Activated CD8-positive, alpha-beta T cell treated with anti-CD3 and anti-CD28 coated beads for 36 hours (primary cell): ENCODE measurements around the gene PAQR6. TPM values are rescaled to one million over a fixed set of nuclear protein-coding genes. Genes with fewer than 3 reads are reported as not detected.

Experiments
- ATAC-seq: fragments of 200-7000 bp; cut with Tn5 transposase; one replicate; pipeline ENCODE4 v1.10.0; 2021; ENCODE audit warnings: mild to moderate bottlenecking, moderate library complexity
- CTCF ChIA-PET: fragments of 350-600 bp; sonication (Branson Sonifier 250); formaldehyde crosslinking; loops from one replicate; lab custom pipeline; 2021; ENCODE audit warnings: antibody characterized with exemption; lab: Charles Lee
- POLR2A ChIA-PET: fragments of 350-600 bp; sonication (Branson Sonifier 250); formaldehyde crosslinking; loops from one replicate; lab custom pipeline; 2021; ENCODE audit warnings: antibody characterized with exemption; lab: Charles Lee
- DNase-seq: peaks from one replicate; pipeline ENCODE4 v3.0.0-alpha.2; 2020
- H3K27ac Mint-ChIP-seq: one replicate; pipeline ENCODE4 v1.8.0; 2021; ENCODE audit warnings: mild to moderate bottlenecking, mixed read lengths
- H3K27me3 Mint-ChIP-seq: one replicate; pipeline ENCODE4 v1.8.0; 2021; ENCODE audit warnings: mixed read lengths
- H3K36me3 Mint-ChIP-seq: one replicate; pipeline ENCODE4 v1.8.0; 2021; ENCODE audit warnings: low read depth, mixed read lengths
- H3K4me1 Mint-ChIP-seq: one replicate; pipeline ENCODE4 v1.8.0; 2021; ENCODE audit warnings: low read depth, mixed read lengths
- H3K4me3 Mint-ChIP-seq: one replicate; pipeline ENCODE4 v1.8.0; 2021; ENCODE audit warnings: mild to moderate bottlenecking, moderate library complexity, mixed read lengths
- H3K9me3 Mint-ChIP-seq: one replicate; pipeline ENCODE4 v1.8.0; 2021; ENCODE audit warnings: mixed read lengths
- intact Hi-C: fragments of 100-400 bp; cut with micrococcal nuclease; formaldehyde crosslinking; loops from one replicate; pipeline ENCODE4 v1.10.0; 2022
- total RNA-seq, 2 experiments: library from RNA; stranded (reverse); gene quantifications; one replicate each; pipeline ENCODE4 v1.2.3, GENCODE V29; 2021
- TF ChIP-seq, protein P1 (sequence below): fragments of 200-600 bp; IDR thresholded peaks from one replicate; pipeline ENCODE4 v1.8.0; 2022; ENCODE audit warnings: antibody characterized with exemption, mild to moderate bottlenecking

PAQR6 gene
- total RNA-seq, 2 experiments from 2014 or later = 4.7 to 5.0 TPM

DNA sequence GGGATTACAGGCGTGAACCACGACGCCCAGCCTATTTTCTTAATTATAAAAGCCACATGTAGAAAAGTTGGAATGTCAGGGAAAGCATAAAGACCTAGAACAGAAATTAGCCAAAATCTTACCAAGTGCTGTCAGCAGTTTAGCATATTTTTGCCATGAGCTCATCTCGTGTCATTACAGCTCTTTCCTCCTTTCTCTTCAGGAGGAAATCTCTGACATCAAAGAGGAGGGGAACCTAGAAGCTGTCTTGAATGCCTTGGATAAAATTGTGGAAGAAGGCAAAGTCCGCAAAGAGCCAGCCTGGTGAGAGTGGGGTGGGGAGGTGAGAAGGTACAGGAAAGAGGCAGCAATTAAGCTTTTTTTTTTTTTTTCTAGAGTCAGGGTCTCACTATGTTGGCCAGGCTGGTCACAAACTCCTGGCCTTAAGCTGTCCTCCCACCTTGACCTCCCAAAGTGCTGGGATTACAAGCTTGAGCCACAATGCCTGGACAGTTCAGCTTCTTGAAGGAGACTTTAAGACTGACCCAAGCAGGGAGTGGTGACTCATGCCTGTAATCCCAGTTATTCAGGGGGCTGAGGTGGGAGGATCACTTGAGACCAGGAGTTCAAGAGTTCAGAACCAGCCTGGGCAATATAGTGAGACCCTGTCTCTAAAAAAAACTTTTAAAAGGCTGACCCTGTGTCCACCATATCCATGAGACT is 14.3 kb downstream of the PAQR6 start:
- no peak overlapping the region for H3K4me3 Mint-ChIP-seq
- peaks cover 32% of the 10 kb centered on the region for H3K36me3 Mint-ChIP-seq
- intact Hi-C loops = no loop called here
- no peaks in the 10 kb centered on the region for H3K9me3 Mint-ChIP-seq
- no peaks in the 10 kb centered on the region for H3K27me3 Mint-ChIP-seq
- DNase-seq (no peak), ATAC-seq (no peak)
- TF ChIP-seq, protein P1, sequence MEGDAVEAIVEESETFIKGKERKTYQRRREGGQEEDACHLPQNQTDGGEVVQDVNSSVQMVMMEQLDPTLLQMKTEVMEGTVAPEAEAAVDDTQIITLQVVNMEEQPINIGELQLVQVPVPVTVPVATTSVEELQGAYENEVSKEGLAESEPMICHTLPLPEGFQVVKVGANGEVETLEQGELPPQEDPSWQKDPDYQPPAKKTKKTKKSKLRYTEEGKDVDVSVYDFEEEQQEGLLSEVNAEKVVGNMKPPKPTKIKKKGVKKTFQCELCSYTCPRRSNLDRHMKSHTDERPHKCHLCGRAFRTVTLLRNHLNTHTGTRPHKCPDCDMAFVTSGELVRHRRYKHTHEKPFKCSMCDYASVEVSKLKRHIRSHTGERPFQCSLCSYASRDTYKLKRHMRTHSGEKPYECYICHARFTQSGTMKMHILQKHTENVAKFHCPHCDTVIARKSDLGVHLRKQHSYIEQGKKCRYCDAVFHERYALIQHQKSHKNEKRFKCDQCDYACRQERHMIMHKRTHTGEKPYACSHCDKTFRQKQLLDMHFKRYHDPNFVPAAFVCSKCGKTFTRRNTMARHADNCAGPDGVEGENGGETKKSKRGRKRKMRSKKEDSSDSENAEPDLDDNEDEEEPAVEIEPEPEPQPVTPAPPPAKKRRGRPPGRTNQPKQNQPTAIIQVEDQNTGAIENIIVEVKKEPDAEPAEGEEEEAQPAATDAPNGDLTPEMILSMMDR = no peak
- POLR2A ChIA-PET = interaction anchor here (0.6 to 2.3 kb wide), 6 partner anchors 12 to 105 kb away, joined by 3 to 9 read pairs (median 4); partner anchors contain the start of gene PAQR6
- no peak overlapping the region for H3K27ac Mint-ChIP-seq
- CTCF ChIA-PET = interaction anchor here (0.8 to 2.2 kb wide), 8 partner anchors 8 to 92 kb away, joined by 3 to 7 read pairs (median 4); partner anchors contain the start of gene BGLAP
- peaks cover 4% of the 10 kb centered on the region for H3K4me1 Mint-ChIP-seq

DNA sequence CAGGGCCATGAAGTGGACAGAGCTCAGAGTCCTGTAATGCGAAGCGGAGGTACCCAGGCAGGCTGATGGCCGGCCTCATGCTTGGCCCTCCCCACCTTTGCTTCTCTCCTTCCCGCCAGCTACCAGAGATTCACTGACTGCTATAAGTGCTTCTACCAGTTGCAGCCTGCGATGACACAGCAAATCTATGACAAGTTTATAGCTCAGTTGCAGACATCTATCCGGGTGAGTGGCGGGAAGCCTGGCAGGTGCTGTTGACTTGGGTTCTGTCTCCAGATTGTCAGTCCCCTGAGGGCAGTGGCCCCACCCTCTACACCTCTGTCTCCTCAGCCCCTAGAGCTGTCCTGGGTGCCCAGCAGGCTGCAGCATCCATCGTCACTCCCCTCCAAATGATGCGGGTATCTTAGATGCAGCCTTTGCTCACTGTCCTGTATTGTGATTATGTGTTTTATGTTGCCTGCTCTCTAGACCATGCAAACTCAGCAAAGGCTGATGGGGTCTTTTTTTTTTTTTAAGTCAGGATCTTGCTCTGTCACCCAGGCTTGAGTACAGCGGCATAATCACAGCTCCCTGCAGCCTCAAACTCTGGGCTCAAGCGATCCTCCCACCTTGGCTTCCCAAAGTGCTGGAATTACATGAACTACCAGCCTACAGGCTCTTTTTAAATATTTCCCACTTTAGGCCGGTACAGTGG is 15.5 kb downstream of the PAQR6 start:
- Mint-ChIP-seq H3K27me3 (no peaks in the 10 kb centered on the region), H3K9me3 (no peaks in the 10 kb centered on the region), H3K36me3 (peaks cover 33% of the 10 kb centered on the region), H3K4me3 (no peak overlapping the region), H3K27ac (no peak overlapping the region), H3K4me1 (peaks cover 6% of the 10 kb centered on the region)
- TF ChIP-seq, protein P1 = no peak
- ATAC-seq (no peak), DNase-seq (no peak)
- intact Hi-C loops = no loop called here
- ChIA-PET POLR2A (interaction anchor here (1.0 to 2.3 kb wide), 4 partner anchors 13 to 134 kb away, joined by 3 to 9 read pairs (median 4); no protein-coding TSS in a partner anchor), CTCF (interaction anchor here (1.0 to 2.2 kb wide), 5 partner anchors 10 to 103 kb away, joined by 3 to 7 read pairs (median 4); partner anchors contain the start of gene BGLAP)

DNA sequence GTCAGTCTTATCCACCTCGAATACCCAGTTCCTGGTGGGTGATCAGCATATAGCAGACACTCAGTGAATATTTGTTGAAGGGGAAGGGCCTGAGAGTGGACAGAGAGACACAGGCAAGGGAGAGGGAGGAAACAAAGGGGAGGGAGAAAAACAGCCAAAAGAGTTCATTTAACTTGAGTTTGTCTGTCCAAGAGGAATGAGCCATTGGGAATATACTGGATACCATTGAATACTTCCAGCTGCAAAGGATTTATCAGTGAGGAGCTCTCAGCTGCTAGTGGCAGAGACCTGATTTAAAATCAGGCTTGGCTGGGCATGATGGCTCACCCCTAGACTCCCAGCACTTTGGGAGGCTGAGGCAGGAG is 17.4 kb downstream of the PAQR6 start:
- ChIA-PET CTCF (interaction anchor here (0.7 to 1.5 kb wide), 4 partner anchors 11 to 89 kb away, joined by 3 to 4 read pairs (median 3); partner anchors contain the start of gene BGLAP), POLR2A (interaction anchor here (0.8 to 1.7 kb wide), 5 partner anchors 9 to 83 kb away, joined by 3 to 6 read pairs (median 3); no protein-coding TSS in a partner anchor)
- no peaks in the 10 kb centered on the region for H3K9me3 Mint-ChIP-seq
- intact Hi-C loops = no loop called here
- H3K36me3 Mint-ChIP-seq = peaks cover 36% of the 10 kb centered on the region
- H3K27ac Mint-ChIP-seq = no peak overlapping the region
- ATAC-seq (no peak), DNase-seq (no peak)
- H3K4me1 Mint-ChIP-seq = peaks cover 18% of the 10 kb centered on the region
- TF ChIP-seq, protein P1 = no peak
- H3K4me3 Mint-ChIP-seq = no peak overlapping the region
- no peaks in the 10 kb centered on the region for H3K27me3 Mint-ChIP-seq

DNA sequence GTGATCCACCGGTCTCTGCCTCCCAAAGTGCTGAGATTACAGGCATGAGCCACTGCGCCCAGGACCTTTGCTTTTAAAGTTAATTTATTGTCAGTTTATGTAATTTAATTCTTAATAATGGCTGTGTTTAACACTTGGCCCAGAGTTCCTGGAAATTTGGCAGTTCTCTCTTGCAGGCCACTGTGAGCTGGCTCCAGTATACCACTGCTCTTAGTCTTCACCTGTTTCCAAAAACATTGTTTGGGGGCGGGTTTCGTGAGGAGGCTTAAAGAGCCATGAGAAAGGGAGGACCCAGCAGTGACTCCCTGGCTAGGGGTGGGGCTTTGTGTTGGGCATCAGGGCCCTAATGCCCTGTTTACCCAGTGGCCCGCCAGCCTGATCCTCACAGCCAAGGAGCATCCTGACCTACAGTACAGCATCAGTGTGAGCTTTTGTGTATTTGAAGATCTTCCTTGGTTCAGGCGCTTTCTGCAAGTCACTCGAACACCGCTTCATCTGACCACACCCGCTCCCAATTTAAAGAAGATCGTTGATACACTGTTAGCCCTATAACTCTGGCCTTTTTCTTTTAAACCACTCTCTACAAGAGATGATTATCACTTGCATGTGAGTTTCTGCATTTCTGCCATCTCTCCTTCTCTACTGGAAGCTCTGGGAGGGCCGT is 17.9 kb downstream of the PAQR6 start:
- no peak overlapping the region for H3K4me3 Mint-ChIP-seq
- no peak for ATAC-seq
- DNase-seq = no peak
- no peak overlapping the region for H3K27ac Mint-ChIP-seq
- TF ChIP-seq, protein P1 = no peak
- ChIA-PET POLR2A (interaction anchor here (0.8 to 1.7 kb wide), 6 partner anchors 9 to 82 kb away, joined by 3 to 6 read pairs (median 4); partner anchors contain the start of gene PMF1), CTCF (interaction anchor here (0.9 to 7.0 kb wide), 7 partner anchors 12 to 102 kb away, joined by 3 to 50 read pairs (median 3); partner anchors contain the start of genes BGLAP and SLC25A44)
- peaks cover 24% of the 10 kb centered on the region for H3K4me1 Mint-ChIP-seq
- H3K27me3 Mint-ChIP-seq = no peaks in the 10 kb centered on the region
- H3K9me3 Mint-ChIP-seq = no peaks in the 10 kb centered on the region
- intact Hi-C loops = loop anchor here (10.0 kb wide), 1 partner anchor 135 kb away; no protein-coding TSS in a partner anchor
- H3K36me3 Mint-ChIP-seq = peaks cover 39% of the 10 kb centered on the region
